SKM-1 treated with dmso at 0.1 percent for 144 hours (cell line): Measurements from ENCODE around the gene CACNA2D1.

ENCODE experiments used
- DNase-seq: peaks from one replicate; lab custom pipeline; 2025; ENCODE audit not compliant: unreplicated experiment; lab: John Stamatoyannopoulos, UW

Gene CACNA2D1

GRCh38 chr7:82126576-82126975, 317.0 kb downstream of the CACNA2D1 start:
- DNase-seq, result no peak

GRCh38 chr7:82124445-82124844, 319.1 kb downstream of the CACNA2D1 start:
- DNase-seq, result no peak

- no peak for DNase-seq
Measured at GRCh38 chr7:82122275-82122674, 321.3 kb downstream of the CACNA2D1 start.

- DNase-seq, result no peak
Measured at GRCh38 chr7:82114237-82114636, 329.3 kb downstream of the CACNA2D1 start.

GRCh38 chr7:82110146-82110840, 333.3 kb downstream of the CACNA2D1 start:
- DNase-seq, result no peak

GRCh38 chr7:82109288-82109687, 334.3 kb downstream of the CACNA2D1 start:
- DNase-seq, result no peak

GRCh38 chr7:82106201-82106600, 337.4 kb downstream of the CACNA2D1 start:
- no peak for DNase-seq

- no peak for DNase-seq
Measured at GRCh38 chr7:82105463-82105862, 338.1 kb downstream of the CACNA2D1 start.

- DNase-seq, result no peak
Measured at GRCh38 chr7:82098414-82098813, 345.2 kb downstream of the CACNA2D1 start.

- no peak for DNase-seq
Measured at GRCh38 chr7:82091126-82091684, 352.4 kb downstream of the CACNA2D1 start.

- no peak for DNase-seq
Measured at GRCh38 chr7:82087099-82087498, 356.5 kb downstream of the CACNA2D1 start.

- no peak for DNase-seq
Measured at GRCh38 chr7:82085116-82085515, 358.5 kb downstream of the CACNA2D1 start.

GRCh38 chr7:82081644-82082224, 361.8 kb downstream of the CACNA2D1 start:
- DNase-seq, result no peak

- no peak for DNase-seq
Measured at GRCh38 chr7:82080254-82080927, 363.2 kb downstream of the CACNA2D1 start.

- DNase-seq, result no peak
Measured at GRCh38 chr7:82079527-82079926, 364.1 kb downstream of the CACNA2D1 start.

GRCh38 chr7:82078807-82079206, 364.8 kb downstream of the CACNA2D1 start:
- no peak for DNase-seq

GRCh38 chr7:82071468-82071867, 372.1 kb downstream of the CACNA2D1 start:
- DNase-seq, result no peak

- DNase-seq, result no peak
Measured at GRCh38 chr7:82067628-82068264, 375.8 kb downstream of the CACNA2D1 start.

- no peak for DNase-seq
Measured at GRCh38 chr7:82057476-82057875, 386.1 kb downstream of the CACNA2D1 start.

- DNase-seq, result no peak
Measured at GRCh38 chr7:82056282-82056681, 387.3 kb downstream of the CACNA2D1 start.

GRCh38 chr7:82054544-82054943, 389.0 kb downstream of the CACNA2D1 start:
- no peak for DNase-seq
